HepG2 (cell line): ENCODE data around the gene GEMIN4. TPM values are rescaled to one million over a fixed set of nuclear protein-coding genes. Genes with fewer than 3 reads are reported as not detected.
"Not testable (repeated sequence)": the region's sequence is repeated elsewhere in the genome, so short reads cannot be mapped to it uniquely, and the experiment has no call there.

ENCODE experiments used
- ATAC-seq: fragments of 200-7000 bp; cut with Tn5 transposase; 3 replicates; pipeline ENCODE4 v1.9.1; 2020; ENCODE audit warnings: mild to moderate bottlenecking, moderate library complexity
- BruUV-seq: library from RNA; stranded (reverse); fragments of 400-500 nt; replicated peaks from 2 replicates; lab custom pipeline; 2021; lab: Mats Ljungman, UMichigan
- CTCF ChIA-PET: fragments of 300-600 bp; formaldehyde crosslinking; extraction: SDS; loops from one replicate; lab custom pipeline; 2021; ENCODE audit warnings: low total read pairs, inconsistent platforms, low intra/inter-chr PET ratio; lab: Yijun Ruan, JAX
- POLR2A ChIA-PET: fragments of 350-600 bp; sonication (Branson Sonifier 250); formaldehyde crosslinking; loops from one replicate; lab custom pipeline; 2020; ENCODE audit warnings: antibody characterized with exemption, inconsistent platforms; lab: Yijun Ruan, JAX
- DNase-seq: peaks from one replicate; pipeline ENCODE4 v3.0.0-alpha.2; 2015; ENCODE audit warnings: low spot score
- FAIRE-seq: peaks from 3 replicates; lab custom pipeline; 2011; peaks lifted over from hg19 to GRCh38; lab: Jason Lieb, UNC
- H2AFZ ChIP-seq: one replicate; pipeline ENCODE4 v1.6.1; 2011; ENCODE audit warnings: low read length, inconsistent platforms
- H3K27ac ChIP-seq: fragments of 300-600 bp; 3 replicates; pipeline ENCODE4 v1.8.0; 2011; ENCODE audit warnings: mixed run types, mild to moderate bottlenecking, mixed read lengths, low read length, inconsistent platforms; ENCODE audit not compliant: insufficient read depth; ENCODE audit errors: extremely low read length
- H3K27me3 ChIP-seq, 2 experiments: fragments of 200-600 bp in 1 of 2; 2 replicates in 1 of 2; 3 replicates in 1 of 2; pipeline versions ENCODE4 v1.6.0 to v1.8.0; 2011; ENCODE audit warnings: low read length in 2 of 2, mild to moderate bottlenecking in 2 of 2, moderate library complexity in 2 of 2, inconsistent platforms in 1 of 2; ENCODE audit not compliant: insufficient read depth in 2 of 2, control insufficient read depth in 1 of 2
- H3K36me3 ChIP-seq, 2 experiments: fragments of 200-600 bp in 1 of 2; replicated peaks in 1 of 2; 2 replicates in 1 of 2; 3 replicates in 1 of 2; pipeline versions ENCODE4 v1.5.1 to v1.8.0; 2011; ENCODE audit warnings: low read length in 2 of 2, inconsistent platforms in 1 of 2; ENCODE audit not compliant: insufficient read depth in 2 of 2, control insufficient read depth in 1 of 2
- H3K4me1 ChIP-seq: 2 replicates; pipeline ENCODE4 v1.5.1; 2012; ENCODE audit warnings: low read length, inconsistent platforms; ENCODE audit not compliant: insufficient read depth
- H3K4me2 ChIP-seq: 2 replicates; pipeline ENCODE4 v1.6.0; 2011; ENCODE audit warnings: low read depth, low read length, inconsistent platforms
- H3K4me3 ChIP-seq, 3 experiments: fragments of 200-600 bp in 1 of 3; sonication (generic), shearing (Covaris generic) in 1 of 3; replicated peaks in 1 of 3; 2 replicates each; pipeline ENCODE4 v1.5.1; 2011 to 2016; ENCODE audit warnings: low read length in 3 of 3, inconsistent platforms in 2 of 3, low read depth in 2 of 3, mild to moderate bottlenecking in 2 of 3, control low read depth in 1 of 3, mixed read lengths in 1 of 3; ENCODE audit not compliant: insufficient read depth in 1 of 3
- H3K79me2 ChIP-seq: one replicate; pipeline ENCODE4 v1.6.1; 2011; ENCODE audit warnings: low read length, inconsistent platforms; ENCODE audit not compliant: insufficient read depth
- H3K9ac ChIP-seq: 2 replicates; pipeline ENCODE4 v1.6.0; 2011; ENCODE audit warnings: mild to moderate bottlenecking, low read depth, low read length, inconsistent platforms; ENCODE audit not compliant: insufficient read depth
- H3K9me3 ChIP-seq: 2 replicates; pipeline ENCODE4 v1.5.1; 2012; ENCODE audit warnings: mild to moderate bottlenecking, low read length
- H4K20me1 ChIP-seq: 2 replicates; pipeline ENCODE4 v1.6.0; 2011; ENCODE audit warnings: inconsistent platforms, mild to moderate bottlenecking, low read length, moderate library complexity; ENCODE audit not compliant: insufficient read depth
- AGO2 ChIP-seq: fragments of 200-400 bp; formaldehyde crosslinking; optimal IDR thresholded peaks from 2 replicates; pipeline ENCODE3; 2017; ENCODE audit warnings: mild to moderate bottlenecking, low read depth, low read length, moderate library complexity
- GLMP ChIP-seq: sonication (generic); formaldehyde crosslinking; IDR thresholded peaks from 2 replicates; pipeline ENCODE4 v1.9.0; 2021; ENCODE audit warnings: missing genetic modification reagents, mild to moderate bottlenecking, borderline replicate concordance
- RBFOX2 ChIP-seq: fragments of 200-400 bp; formaldehyde crosslinking; IDR thresholded peaks from 2 replicates; pipeline ENCODE4 v1.6.1; 2017; ENCODE audit warnings: low read depth, mild to moderate bottlenecking, low read length
- ZBTB34 ChIP-seq: sonication (generic); formaldehyde crosslinking; IDR thresholded peaks from 2 replicates; pipeline ENCODE4 v1.8.0; 2022; ENCODE audit warnings: mild to moderate bottlenecking, missing genetic modification reagents
- ZNF83 ChIP-seq: sonication (generic); formaldehyde crosslinking; IDR thresholded peaks from 2 replicates; pipeline ENCODE4 v1.4.0; 2020; ENCODE audit warnings: missing genetic modification reagents, mild to moderate bottlenecking, borderline replicate concordance
- WGBS: methylation state at CpG from one replicate; pipeline ENCODE4 v1.1.6; 2017; ENCODE audit warnings: low lambda C conversion rate; 5-methylcytosine and 5-hydroxymethylcytosine counted together
- in situ Hi-C: cut with HindIII; loops from 2 replicates; pipeline ENCODE4 v1.10.0; 2017; ENCODE audit warnings: low pct_unique_long_range_greater_than_20kb; ENCODE audit not compliant: extremely low pct_ligation_motif_present
- intact Hi-C: fragments of 100-400 bp; cut with micrococcal nuclease; formaldehyde crosslinking; loops from one replicate; pipeline ENCODE4 v1.10.0; 2022; ENCODE audit not compliant: unreplicated experiment
- polyA plus RNA-seq, 8 experiments: library from polyadenylated mRNA; depleted of rRNA in 3 of 8; stranded (reverse) in 7 of 8; unstranded in 1 of 8; fragments of >200 nt; fragmentation: Illumina TruSeq in 4 of 8; extraction: Trizol in 4 of 8; gene quantifications; 2 replicates each; pipeline versions ENCODE4 v1.2.1 to v1.2.3, GENCODE V29; 2011 to 2016; ENCODE audit warnings: low read depth in 4 of 8, missing spikeins in 1 of 8, mixed read lengths in 1 of 8; ENCODE audit not compliant: insufficient read depth in 1 of 8
- total RNA-seq, 5 experiments: library from RNA; depleted of rRNA; stranded (reverse); fragments of >200 nt; fragmentation: Illumina TruSeq; extraction: Trizol; gene quantifications; 2 replicates each; pipeline ENCODE4 v1.2.3, GENCODE V29; 2016; ENCODE audit warnings: low read depth in 1 of 5

Gene GEMIN4
- total and polyA plus RNA-seq, 2 of the 13 experiments (the other 11 are each of a cell fraction or from before 2014, with no cell fraction given) = 10.8 to 22.7 TPM

- BruUV-seq = TSS peak; percentile 25
- whole genome bisulfite sequencing = 96% methylated on average over 19 of the region's 19 CpGs
- H3K4me3 ChIP-seq = no peak overlapping the region
- DNase-seq (no peak), FAIRE-seq (no peak), ATAC-seq (no peak)
- H3K9ac ChIP-seq = no peak overlapping the region
- no peak overlapping the region for H3K4me2 ChIP-seq
- no peak for TF ChIP-seq GLMP (CRISPR knock-in tag)
- no peak for TF ChIP-seq ZBTB34 (CRISPR knock-in tag)
- peak; percentile 62 for TF ChIP-seq AGO2
- no peak for TF ChIP-seq ZNF83 (CRISPR knock-in tag)
- H3K4me1 ChIP-seq = no peaks in the 10 kb centered on the region
- H3K79me2 ChIP-seq = no peaks in the 10 kb centered on the region
- H3K27ac ChIP-seq = no peak overlapping the region
- ChIA-PET CTCF (no interaction called here), POLR2A (interaction anchor here (0.9 kb wide), 1 partner anchor 10 kb away, joined by 4 read pairs; the partner anchor contains the start of genes GLOD4 and MRM3)
- no peaks in the 10 kb centered on the region for H4K20me1 ChIP-seq
- no peaks in the 10 kb centered on the region for H3K27me3 ChIP-seq
- intact Hi-C loops = no loop called here
- H2AFZ ChIP-seq = no peak overlapping the region
- H3K36me3 ChIP-seq = peaks cover 19 to 41% of the 10 kb centered on the region in 2 experiments; a peak in 4 of 5 replicates
- H3K9me3 ChIP-seq = no peaks in the 10 kb centered on the region
- in situ Hi-C loops = no loop called here
These were observed 39.8 kb upstream of the GEMIN4 start for GRCh38 chr17:791829-792228.

DNA sequence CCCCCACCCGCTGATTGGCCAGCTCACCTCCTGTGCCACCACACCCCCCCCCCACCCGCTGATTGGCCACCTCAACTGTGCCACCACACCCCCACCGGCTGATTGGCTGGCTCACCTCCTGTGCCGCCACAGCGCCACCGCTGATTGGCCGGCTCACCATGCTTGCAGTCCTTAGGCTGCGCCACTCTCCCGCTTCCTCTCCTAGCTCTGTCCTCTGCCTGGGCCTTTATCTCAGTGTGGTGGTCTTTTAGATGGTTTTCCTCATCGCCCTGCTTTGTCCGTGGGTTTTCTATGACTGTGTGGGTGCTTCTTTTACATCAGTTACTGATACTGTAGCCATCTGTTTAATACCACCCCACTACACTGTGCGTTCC, 38.8 kb upstream of the GEMIN4 start:
- BruUV-seq, H3K4me1 ChIP-seq, H3K9me3 ChIP-seq, intact Hi-C loops, H3K4me2 ChIP-seq, ATAC-seq, FAIRE-seq, in situ Hi-C loops, H4K20me1 ChIP-seq: not testable (repeated sequence)
- TF ChIP-seq RBFOX2 = peak; percentile 36; the same call in 1 of the 2 replicates
- peak; percentile 69 for TF ChIP-seq AGO2
- TF ChIP-seq, all 625 proteins: peak for 2; not testable (repeated sequence) for 623
- CTCF ChIA-PET, H2AFZ ChIP-seq, POLR2A ChIA-PET, H3K79me2 ChIP-seq, H3K27me3 ChIP-seq, H3K4me3 ChIP-seq, H3K27ac ChIP-seq, DNase-seq, H3K9ac ChIP-seq: not testable (repeated sequence)
- peaks cover 19 to 42% of the 10 kb centered on the region in 2 experiments; a peak in 4 of 5 replicates for H3K36me3 ChIP-seq
- 98% methylated on average over 10 of the region's 12 CpGs for WGBS
